Colonic mucosa (tissue), 4 donors: Measurements from ENCODE around the gene QRFP. TPM values are rescaled to one million over a fixed set of nuclear protein-coding genes. Genes with fewer than 3 reads are reported as not detected.
A peak's percentile ranks its signal among the peaks of the same experiment; 100 is the strongest.

Experiments
- DNase-seq: peaks from one replicate; pipeline ENCODE4 v3.0.0-alpha.2; 2020
- H3K27ac ChIP-seq: fragments of 200-600 bp; one replicate; pipeline ENCODE4 v1.8.0; 2021
- H3K27me3 ChIP-seq: fragments of 200-600 bp; one replicate; pipeline ENCODE4 v1.8.0; 2021
- H3K36me3 ChIP-seq: fragments of 200-600 bp; one replicate; pipeline ENCODE4 v1.8.0; 2021
- H3K4me1 ChIP-seq: fragments of 200-600 bp; one replicate; pipeline ENCODE4 v1.8.0; 2021; ENCODE audit warnings: mild to moderate bottlenecking
- H3K4me3 ChIP-seq: fragments of 200-600 bp; one replicate; pipeline ENCODE4 v1.8.0; 2021
- H3K9ac ChIP-seq, 2 donors: one replicate each; pipeline ENCODE4 v1.7.0; 2013; ENCODE audit warnings: control low read depth in 2 of 2, low read depth in 2 of 2, low read length in 2 of 2
- H3K9me3 ChIP-seq: fragments of 200-600 bp; one replicate; pipeline ENCODE4 v1.8.0; 2021
- CTCF ChIP-seq: fragments of 200-600 bp; IDR thresholded peaks from one replicate; pipeline ENCODE4 v1.8.0; 2022; ENCODE audit warnings: antibody characterized with exemption, mild to moderate bottlenecking
- intact Hi-C: fragments of 100-400 bp; cut with DNase I; formaldehyde crosslinking; loops from one replicate; pipeline ENCODE4 v1.14.1; 2022
- total RNA-seq, 2 donors: library from RNA; stranded (reverse); fragmentation: NEBNext Ultra II Directional in 1 of 2; extraction: Animal tissue kit (Norgen Biotek cat#: 25700) in 1 of 2; gene quantifications; one replicate each; pipeline ENCODE4 v1.2.1, GENCODE V29; 2021
- donor health status: healthy.
- donor health status: DM: no; HTN: no; CAD: no.
- donor health status: DM: no; HTN: no; CAD: no.

Gene QRFP
- total RNA-seq, 2 donors from 2014 or later: 0.77 TPM; not detected in 1

GRCh38 chr9:130893341-130894101, 3.1 kb downstream of the QRFP start:
- no peaks in the 10 kb centered on the region for H3K27me3 ChIP-seq
- H3K4me1 ChIP-seq: no peaks in the 10 kb centered on the region
- TF ChIP-seq CTCF: peak; percentile 35
- H3K27ac ChIP-seq: no peak overlapping the region
- intact Hi-C loops: loop anchor here (5.0 to 10.0 kb wide), 2 partner anchors 49 to 101 kb away; no protein-coding TSS in a partner anchor
- DNase-seq: no peak
- no peak overlapping the region for H3K4me3 ChIP-seq
- no peak overlapping the region for H3K9ac ChIP-seq
- no peaks in the 10 kb centered on the region for H3K9me3 ChIP-seq
- peaks cover 6% of the 10 kb centered on the region for H3K36me3 ChIP-seq

DNA sequence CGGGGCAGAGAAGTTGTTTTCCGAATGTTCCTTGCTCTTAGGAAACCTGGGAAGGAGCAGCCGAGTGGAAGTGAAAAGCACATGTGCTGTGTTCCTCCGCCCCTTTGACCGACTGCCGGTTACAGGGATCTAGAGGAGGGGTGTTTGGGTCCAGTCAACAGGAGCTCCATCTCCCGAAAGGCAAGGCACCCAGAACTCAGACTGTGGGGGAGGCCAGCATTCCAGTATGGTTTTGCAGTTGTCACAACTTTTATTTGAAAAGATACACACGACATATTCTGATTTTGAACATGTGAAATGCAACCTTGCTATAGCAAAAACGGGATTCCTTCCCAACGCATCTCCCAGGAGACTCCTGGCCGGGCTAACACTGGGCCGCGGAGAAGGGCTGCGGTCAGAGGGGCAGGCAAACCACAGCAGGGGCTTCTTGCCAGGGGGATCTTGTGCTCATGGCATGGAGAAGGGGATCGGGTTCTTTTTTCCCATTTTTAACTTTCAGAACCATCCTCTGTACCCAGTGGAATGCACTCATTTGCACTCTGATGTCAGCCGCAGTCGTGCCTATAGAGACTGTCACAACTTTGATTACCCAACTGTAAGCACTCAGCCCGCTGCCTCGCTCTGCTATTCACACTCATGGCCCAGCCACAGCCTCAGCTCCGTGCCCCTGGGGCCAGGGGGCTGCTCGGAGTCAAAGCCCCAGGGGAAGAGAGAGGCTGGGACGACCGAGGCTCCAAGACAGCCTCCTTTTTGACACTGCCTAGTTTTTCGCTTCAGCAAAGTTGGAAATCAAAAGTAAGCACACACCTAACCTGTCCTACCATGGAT, 3.9 kb downstream of the QRFP start:
- Histone ChIP-seq H3K27ac (no peak overlapping the region), H3K4me3 (no peak overlapping the region), H3K36me3 (peaks cover 10% of the 10 kb centered on the region), H3K4me1 (no peaks in the 10 kb centered on the region), H3K9ac (no peak overlapping the region), H3K27me3 (no peaks in the 10 kb centered on the region), H3K9me3 (no peaks in the 10 kb centered on the region)
- no peak for DNase-seq
- intact Hi-C loops: loop anchor here (5.0 to 10.0 kb wide), 2 partner anchors 50 to 102 kb away; no protein-coding TSS in a partner anchor
- TF ChIP-seq CTCF: no peak

DNA sequence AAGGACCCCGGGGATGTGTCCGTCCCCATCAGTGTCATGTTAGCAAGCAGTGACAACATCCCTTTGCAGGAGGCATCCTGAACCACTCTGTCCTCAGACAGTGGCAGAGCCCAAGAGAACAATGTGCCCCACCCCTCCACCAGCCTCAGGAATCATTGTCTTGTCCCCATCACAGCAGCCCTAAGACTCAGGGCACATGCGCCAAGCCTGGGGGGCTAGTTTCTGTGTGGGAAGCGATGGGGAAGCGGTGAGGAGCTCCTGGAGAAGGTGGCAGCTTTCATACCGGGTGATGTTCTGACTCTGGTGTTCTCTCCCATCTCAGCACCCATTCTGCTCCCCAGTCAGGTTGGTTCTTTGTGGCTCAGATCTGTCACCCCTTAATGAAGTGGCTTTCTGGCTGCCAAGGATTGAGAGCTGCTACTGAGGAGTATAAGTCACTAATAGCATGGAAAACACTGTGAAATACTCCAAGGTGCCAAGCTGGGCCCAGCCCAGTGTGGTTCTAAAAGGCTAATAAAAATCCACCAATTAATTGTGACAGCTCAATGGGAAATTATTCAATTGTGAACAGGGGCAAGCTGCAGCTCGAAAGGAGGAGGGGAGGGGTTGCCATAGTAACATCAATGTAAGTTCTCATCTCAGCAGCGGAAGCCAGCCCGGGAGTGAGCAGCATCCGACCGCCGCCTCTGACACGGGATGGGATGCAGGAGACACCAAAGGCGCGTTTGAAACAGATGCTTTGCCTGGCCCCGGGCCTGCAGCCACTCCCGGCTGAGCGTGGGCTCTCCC, 4.7 kb downstream of the QRFP start:
- no peak for DNase-seq
- Histone ChIP-seq H3K4me1 (no peaks in the 10 kb centered on the region), H3K27me3 (no peaks in the 10 kb centered on the region), H3K9me3 (no peaks in the 10 kb centered on the region), H3K9ac (no peak overlapping the region), H3K4me3 (no peak overlapping the region), H3K27ac (no peak overlapping the region), H3K36me3 (peaks cover 10% of the 10 kb centered on the region)
- TF ChIP-seq CTCF: no peak
- intact Hi-C loops: loop anchor here (5.0 to 10.0 kb wide), 2 partner anchors 50 to 103 kb away; no protein-coding TSS in a partner anchor

DNA sequence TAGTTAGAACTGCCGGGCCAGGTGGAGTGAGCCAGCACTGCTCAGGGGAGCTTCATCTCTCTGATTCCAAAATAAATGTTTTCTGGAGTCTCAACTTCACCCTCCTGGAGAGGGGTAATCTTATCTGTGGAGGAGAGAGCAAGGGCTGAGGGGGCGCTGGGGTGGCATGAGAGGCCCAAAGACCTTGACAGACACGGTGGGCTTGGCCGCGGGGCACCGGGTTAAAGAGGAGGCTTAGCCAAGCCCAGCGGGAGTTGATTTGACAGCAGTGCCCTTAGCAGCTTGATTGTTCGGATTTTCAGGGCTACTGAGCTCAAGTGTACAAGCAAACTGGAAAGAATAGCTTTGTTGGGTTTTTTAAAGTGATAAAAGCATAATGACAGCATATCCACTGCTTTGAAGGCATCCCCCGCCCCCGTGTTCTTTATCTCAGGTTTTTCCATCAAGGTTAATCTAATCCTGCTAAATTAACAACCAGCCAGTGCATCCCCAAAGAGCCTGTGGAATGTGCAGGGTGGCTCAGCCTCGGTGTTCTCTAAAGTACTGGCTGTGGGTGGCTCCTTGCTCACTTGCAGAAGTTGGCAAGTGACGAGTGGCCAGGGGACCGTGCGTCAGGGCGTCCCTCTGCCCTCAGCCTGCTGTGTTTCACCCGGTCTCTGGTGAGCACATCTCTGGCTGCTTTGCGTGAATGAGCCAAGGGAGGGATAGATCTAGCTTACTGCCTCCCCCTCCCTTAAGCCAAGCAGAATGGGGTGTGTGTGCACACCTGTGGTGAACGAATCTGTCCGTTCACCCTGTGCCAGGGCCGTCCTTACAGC, 5.5 kb downstream of the QRFP start:
- intact Hi-C loops: loop anchor here (5.0 to 10.0 kb wide), 2 partner anchors 51 to 104 kb away; no protein-coding TSS in a partner anchor
- Histone ChIP-seq H3K27me3 (no peaks in the 10 kb centered on the region), H3K27ac (no peak overlapping the region), H3K9me3 (no peaks in the 10 kb centered on the region), H3K4me3 (no peak overlapping the region), H3K4me1 (no peaks in the 10 kb centered on the region), H3K36me3 (peaks cover 13% of the 10 kb centered on the region), H3K9ac (no peak overlapping the region)
- DNase-seq: no peak
- TF ChIP-seq CTCF: no peak
